Panc1 (cell line): Measurements from ENCODE around the gene DCDC2B. TPM values are rescaled to one million over a fixed set of nuclear protein-coding genes. Genes with fewer than 3 reads are reported as not detected.
A peak's percentile ranks its signal among the peaks of the same experiment; 100 is the strongest.

Experiments used
- ATAC-seq: fragments of 200-7000 bp; cut with Tn5 transposase; 2 replicates; pipeline ENCODE4 v1.9.1; 2020; ENCODE audit warnings: mild to moderate bottlenecking, moderate library complexity
- BruUV-seq: library from RNA; stranded (reverse); fragments of 400-500 nt; replicated peaks from 2 replicates; lab custom pipeline; 2021; lab: Mats Ljungman, UMichigan
- CTCF ChIA-PET: fragments of 300-600 bp; sonication (Branson Sonifier 250); formaldehyde crosslinking; loops from one replicate; lab custom pipeline; 2022; ENCODE audit warnings: antibody characterized with exemption; lab: Charles Lee
- POLR2A ChIA-PET: fragments of 300-600 bp; sonication (Branson Sonifier 250); formaldehyde crosslinking; loops from one replicate; lab custom pipeline; 2022; ENCODE audit warnings: antibody characterized with exemption; lab: Charles Lee
- DNase-seq: peaks from one replicate; pipeline ENCODE4 v3.0.0-alpha.2; 2010; ENCODE audit warnings: low read depth, low spot score
- H3K27ac ChIP-seq: 2 replicates; pipeline ENCODE4 v1.5.1; 2011; ENCODE audit warnings: mild to moderate bottlenecking, low read length, inconsistent platforms
- H3K27me3 ChIP-seq: fragments of 200-500 bp; sonication (Bioruptor generic); 2 replicates; pipeline ENCODE4 v1.6.0; 2014; ENCODE audit warnings: low read length, inconsistent platforms; ENCODE audit not compliant: control insufficient read depth, insufficient read depth
- H3K36me3 ChIP-seq: fragments of 200-500 bp; sonication (Bioruptor generic); 2 replicates; pipeline ENCODE4 v1.5.1; 2014; ENCODE audit warnings: inconsistent platforms, mild to moderate bottlenecking, low read length, moderate library complexity; ENCODE audit not compliant: control insufficient read depth, insufficient read depth
- H3K4me1 ChIP-seq: 2 replicates; pipeline ENCODE4 v1.5.1; 2011; ENCODE audit warnings: inconsistent platforms, mild to moderate bottlenecking, low read length, moderate library complexity; ENCODE audit not compliant: control insufficient read depth, insufficient read depth
- H3K4me3 ChIP-seq, 2 experiments: 2 replicates each; pipeline ENCODE4 v1.5.1; 2011 to 2012; ENCODE audit warnings: low read depth in 2 of 2, low read length in 2 of 2, mild to moderate bottlenecking in 2 of 2, inconsistent platforms in 1 of 2, moderate library complexity in 1 of 2
- H3K9me3 ChIP-seq: fragments of 200-500 bp; sonication (Bioruptor generic); 2 replicates; pipeline ENCODE4 v1.5.1; 2014; ENCODE audit warnings: low read depth, mild to moderate bottlenecking, inconsistent platforms, low read length, moderate library complexity; ENCODE audit not compliant: control insufficient read depth, insufficient read depth
- POLR2AphosphoS5 ChIP-seq: IDR thresholded peaks from 2 replicates; pipeline ENCODE4 v1.6.1; 2012; ENCODE audit warnings: mild to moderate bottlenecking, low read depth, low read length, moderate library complexity
- REST ChIP-seq, 2 experiments: IDR thresholded peaks; 2 replicates each; pipeline ENCODE4 v1.6.1; 2011 to 2012; ENCODE audit warnings: low read depth in 2 of 2, control low read depth in 1 of 2, low read length in 1 of 2, mild to moderate bottlenecking in 1 of 2, moderate library complexity in 1 of 2; ENCODE audit not compliant: insufficient read depth in 1 of 2
- SIN3A ChIP-seq: IDR thresholded peaks from 2 replicates; pipeline ENCODE4 v1.6.1; 2012; ENCODE audit warnings: low read depth, mild to moderate bottlenecking, low read length, moderate library complexity, borderline replicate concordance; ENCODE audit not compliant: insufficient read depth
- TCF7L2 ChIP-seq: IDR thresholded peaks from 2 replicates; pipeline ENCODE4 v1.6.1; 2011; ENCODE audit warnings: mild to moderate bottlenecking, low read depth, low read length, inconsistent platforms
- in situ Hi-C: cut with HindIII; loops from 2 replicates; pipeline ENCODE4 v1.10.0; 2016; ENCODE audit warnings: low sequenced_read_pairs, low pct_unique_long_range_greater_than_20kb
- intact Hi-C: fragments of 100-400 bp; cut with micrococcal nuclease; formaldehyde crosslinking; loops from one replicate; pipeline ENCODE4 v1.10.0; 2022; ENCODE audit not compliant: unreplicated experiment
- total RNA-seq: library from RNA; stranded (reverse); gene quantifications from one replicate; pipeline ENCODE4 v1.2.1, GENCODE V29; 2021; ENCODE audit not compliant: unreplicated experiment
- TF ChIP-seq, protein P1 (sequence below): fragments of 450-650 bp; IDR thresholded peaks from 2 replicates; pipeline ENCODE4 v1.5.1; 2017; ENCODE audit warnings: mild to moderate bottlenecking

DCDC2B gene
- total RNA-seq, 1 experiment from 2014 or later: not detected

- in situ Hi-C loops (no loop called here), intact Hi-C loops (no loop called here)
- H3K36me3 ChIP-seq: peaks cover 26% of the 10 kb centered on the region
- CTCF ChIA-PET: no interaction called here
- H3K9me3 ChIP-seq: no peaks in the 10 kb centered on the region
- H3K27ac ChIP-seq: no peak overlapping the region
- ATAC-seq (no peak), DNase-seq (no peak)
- H3K27me3 ChIP-seq: no peaks in the 10 kb centered on the region
- BruUV-seq: TSS peak; percentile 38
- POLR2A ChIA-PET: no interaction called here
- H3K4me3 ChIP-seq: no peak overlapping the region
- TF ChIP-seq POLR2AphosphoS5: no peak
- no peak for TF ChIP-seq REST (IDR thresholded peaks at IDR 0.05; ENCODE audit: insufficient read depth in 1 of 2, low read depth in 2 of 2, low read length in 1 of 2)
- TF ChIP-seq TCF7L2: no peak
- TF ChIP-seq, protein P1, sequence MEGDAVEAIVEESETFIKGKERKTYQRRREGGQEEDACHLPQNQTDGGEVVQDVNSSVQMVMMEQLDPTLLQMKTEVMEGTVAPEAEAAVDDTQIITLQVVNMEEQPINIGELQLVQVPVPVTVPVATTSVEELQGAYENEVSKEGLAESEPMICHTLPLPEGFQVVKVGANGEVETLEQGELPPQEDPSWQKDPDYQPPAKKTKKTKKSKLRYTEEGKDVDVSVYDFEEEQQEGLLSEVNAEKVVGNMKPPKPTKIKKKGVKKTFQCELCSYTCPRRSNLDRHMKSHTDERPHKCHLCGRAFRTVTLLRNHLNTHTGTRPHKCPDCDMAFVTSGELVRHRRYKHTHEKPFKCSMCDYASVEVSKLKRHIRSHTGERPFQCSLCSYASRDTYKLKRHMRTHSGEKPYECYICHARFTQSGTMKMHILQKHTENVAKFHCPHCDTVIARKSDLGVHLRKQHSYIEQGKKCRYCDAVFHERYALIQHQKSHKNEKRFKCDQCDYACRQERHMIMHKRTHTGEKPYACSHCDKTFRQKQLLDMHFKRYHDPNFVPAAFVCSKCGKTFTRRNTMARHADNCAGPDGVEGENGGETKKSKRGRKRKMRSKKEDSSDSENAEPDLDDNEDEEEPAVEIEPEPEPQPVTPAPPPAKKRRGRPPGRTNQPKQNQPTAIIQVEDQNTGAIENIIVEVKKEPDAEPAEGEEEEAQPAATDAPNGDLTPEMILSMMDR: no peak
- no peak for TF ChIP-seq SIN3A
- H3K4me1 ChIP-seq: peaks cover 11% of the 10 kb centered on the region
These were observed 22.4 kb upstream of the DCDC2B start for GRCh38 chr1:32186491-32186890.

DNA sequence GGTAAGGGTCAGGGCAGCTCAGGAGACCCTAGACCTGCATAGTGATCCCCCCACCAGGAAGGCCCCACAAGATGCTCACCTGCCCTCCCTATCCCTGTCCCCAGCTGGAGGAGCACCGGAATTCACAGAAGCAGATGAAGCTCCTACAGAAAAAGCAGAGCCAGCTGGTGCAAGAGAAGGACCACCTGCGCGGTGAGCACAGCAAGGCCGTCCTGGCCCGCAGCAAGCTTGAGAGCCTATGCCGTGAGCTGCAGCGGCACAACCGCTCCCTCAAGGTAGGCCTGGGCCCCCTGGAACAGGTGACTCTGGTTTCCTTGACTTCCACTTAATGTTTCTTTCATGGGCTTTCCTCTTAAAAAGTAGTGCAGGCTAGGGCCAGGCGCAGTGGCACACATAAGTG is 21.0 kb upstream of the DCDC2B start:
- DNase-seq (no peak), ATAC-seq (no peak)
- intact Hi-C loops (no loop called here), in situ Hi-C loops (no loop called here)
- H3K36me3 ChIP-seq: peaks cover 37% of the 10 kb centered on the region
- peaks cover 4% of the 10 kb centered on the region; the same call in 1 of the 2 replicates for H3K4me1 ChIP-seq
- CTCF ChIA-PET: no interaction called here
- H3K9me3 ChIP-seq: no peaks in the 10 kb centered on the region
- BruUV-seq: no TSS peak
- TF ChIP-seq POLR2AphosphoS5: no peak
- no peaks in the 10 kb centered on the region for H3K27me3 ChIP-seq
- no peak overlapping the region for H3K27ac ChIP-seq
- no peak overlapping the region for H3K4me3 ChIP-seq
- POLR2A ChIA-PET: no interaction called here

DNA sequence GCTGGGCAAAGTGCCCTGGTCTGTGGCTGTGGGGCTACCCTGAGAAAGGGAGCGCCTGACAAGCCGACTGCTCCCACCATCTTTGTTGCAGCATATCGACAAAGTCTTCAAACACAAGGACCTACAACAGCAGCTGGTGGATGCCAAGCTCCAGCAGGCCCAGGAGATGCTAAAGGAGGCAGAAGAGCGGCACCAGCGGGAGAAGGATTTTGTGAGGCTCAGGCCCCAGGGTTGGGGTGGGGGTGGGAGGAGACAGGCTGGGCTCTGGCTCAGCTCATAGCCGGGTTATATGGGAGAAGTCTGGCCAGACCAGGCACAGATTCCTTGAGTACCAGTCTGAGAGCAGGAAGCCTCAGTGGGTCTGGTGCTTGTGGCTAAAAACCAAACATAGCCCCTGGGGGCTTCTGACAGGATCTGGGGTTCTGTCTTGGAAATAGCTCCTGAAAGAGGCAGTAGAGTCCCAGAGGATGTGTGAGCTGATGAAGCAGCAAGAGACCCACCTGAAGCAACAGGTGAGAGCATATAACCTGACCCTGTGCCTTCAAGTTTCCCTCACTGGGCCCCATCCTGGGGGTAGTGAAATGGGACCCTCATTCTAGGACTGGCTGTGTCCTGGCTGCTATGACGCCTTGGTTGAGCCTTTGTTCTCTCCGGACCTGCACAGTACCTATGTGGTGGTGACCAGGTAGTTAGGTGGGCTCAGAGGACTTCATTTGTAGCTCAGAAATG is 16.5 kb upstream of the DCDC2B start:
- no peak for TF ChIP-seq POLR2AphosphoS5
- TF ChIP-seq TCF7L2: no peak
- TF ChIP-seq SIN3A: no peak
- TF ChIP-seq REST (IDR thresholded peaks at IDR 0.05; ENCODE audit: insufficient read depth in 1 of 2, low read depth in 2 of 2, low read length in 1 of 2): no peak
- TF ChIP-seq, protein P1: no peak
- in situ Hi-C loops: no loop called here
- intact Hi-C loops: no loop called here
- Histone ChIP-seq H3K27ac (no peak overlapping the region), H3K4me1 (peaks cover 14% of the 10 kb centered on the region), H3K9me3 (no peaks in the 10 kb centered on the region), H3K4me3 (no peak overlapping the region), H3K36me3 (peaks cover 39% of the 10 kb centered on the region), H3K27me3 (no peaks in the 10 kb centered on the region)
- CTCF ChIA-PET: no interaction called here
- DNase-seq (no peak), ATAC-seq (no peak)
- POLR2A ChIA-PET: interaction anchor here (0.6 kb wide), 1 partner anchor 84 kb away, joined by 3 read pairs; the partner anchor contains the start of gene KPNA6
- no TSS peak for BruUV-seq
